Aorta (tissue), 5 donors: ENCODE results near the gene SPSB4. TPM values are rescaled to one million over a fixed set of nuclear protein-coding genes. Genes with fewer than 3 reads are reported as not detected.

Experiments used
- ATAC-seq: fragments of 200-7000 bp; cut with Tn5 transposase; one replicate; pipeline ENCODE4 v1.9.1; 2022; ENCODE audit warnings: moderate library complexity; ENCODE audit not compliant: low FRiP score
- DNase-seq, 2 donors: peaks; one replicate each; pipeline ENCODE4 v3.0.0-alpha.2; 2020
- H3K27ac ChIP-seq, 2 donors: one replicate each; pipeline ENCODE4 v1.5.1; 2013; ENCODE audit warnings: low read length in 2 of 2, mild to moderate bottlenecking in 2 of 2, moderate library complexity in 2 of 2, control low read depth in 1 of 2, inconsistent platforms in 1 of 2, low read depth in 1 of 2
- H3K27me3 ChIP-seq, 2 donors: one replicate each; pipeline ENCODE4 v1.6.1; 2013; ENCODE audit warnings: control low read depth in 1 of 2, low read length in 1 of 2, mild to moderate bottlenecking in 1 of 2, moderate library complexity in 1 of 2; ENCODE audit not compliant: insufficient read depth in 2 of 2, control insufficient read depth in 1 of 2
- H3K36me3 ChIP-seq, 2 donors: one replicate each; pipeline ENCODE4 v1.6.1; 2013; ENCODE audit warnings: control low read depth in 1 of 2, low read length in 1 of 2, mild to moderate bottlenecking in 1 of 2; ENCODE audit not compliant: insufficient read depth in 2 of 2, control insufficient read depth in 1 of 2
- H3K4me1 ChIP-seq, 2 donors: one replicate each; pipeline ENCODE4 v1.6.1; 2013; ENCODE audit warnings: low read length in 2 of 2, control low read depth in 1 of 2, mild to moderate bottlenecking in 1 of 2, moderate library complexity in 1 of 2; ENCODE audit not compliant: insufficient read depth in 2 of 2, control insufficient read depth in 1 of 2
- H3K4me3 ChIP-seq, 2 donors: one replicate each; pipeline ENCODE4 v1.5.1; 2013; ENCODE audit warnings: low read length in 2 of 2, control low read depth in 1 of 2, mild to moderate bottlenecking in 1 of 2
- H3K9me3 ChIP-seq: one replicate; pipeline ENCODE4 v1.6.1; 2013; ENCODE audit warnings: mild to moderate bottlenecking, low read length; ENCODE audit not compliant: control insufficient read depth
- WGBS, 2 donors: extraction: QIAGEN DNeasy Blood & Tissue Kit; methylation state at CpG; one replicate each; pipeline ENCODE4 v1.1.7; 2013; 5-methylcytosine and 5-hydroxymethylcytosine counted together
- intact Hi-C, 2 donors: fragments of 100-400 bp; cut with DNase I; formaldehyde crosslinking; loops; one replicate each; pipeline versions ENCODE4 v1.14.2 to v1.15.0; 2022
- polyA plus RNA-seq, 2 donors: library from polyadenylated mRNA; stranded (reverse); fragments of 200-250 nt; gene quantifications; one replicate each; pipeline ENCODE4 v1.2.3, GENCODE V29; 2013
- total RNA-seq, 2 donors: library from RNA; stranded (reverse); fragmentation: NEBNext Ultra II Directional; extraction: Animal tissue kit (Norgen Biotek cat#: 25700); gene quantifications; one replicate each; pipeline ENCODE4 v1.2.1, GENCODE V29; 2021
- donor health status: healthy with polysubstance abuse.
- donor health status: Bipolar disorder and iron deficiency.
- donor health status: DM: no; HTN: no; CAD: no.
- donor health status: DM: no; HTN: no; CAD: no.
- donor health status: DM: yes; HTN: yes; CAD: no.

Gene SPSB4
- total and polyA plus RNA-seq, 4 donors, result 0.13 to 2.0 (median 1.0) TPM; not detected in 1

- Histone ChIP-seq H3K4me3 (no peak overlapping the region), H3K9me3 (no peaks in the 10 kb centered on the region), H3K36me3 (no peaks in the 10 kb centered on the region), H3K27ac (no peak overlapping the region), H3K4me1 (no peaks in the 10 kb centered on the region), H3K27me3 (no peaks in the 10 kb centered on the region)
- ATAC-seq (no peak), DNase-seq (no peak)
- whole genome bisulfite sequencing, 2 donors, result 92% methylated on average over 8 of the region's 8 CpGs
- intact Hi-C loops, result no loop called here
Measured at GRCh38 chr3:141057946-141058800, 7.0 kb downstream of the SPSB4 start.

DNA sequence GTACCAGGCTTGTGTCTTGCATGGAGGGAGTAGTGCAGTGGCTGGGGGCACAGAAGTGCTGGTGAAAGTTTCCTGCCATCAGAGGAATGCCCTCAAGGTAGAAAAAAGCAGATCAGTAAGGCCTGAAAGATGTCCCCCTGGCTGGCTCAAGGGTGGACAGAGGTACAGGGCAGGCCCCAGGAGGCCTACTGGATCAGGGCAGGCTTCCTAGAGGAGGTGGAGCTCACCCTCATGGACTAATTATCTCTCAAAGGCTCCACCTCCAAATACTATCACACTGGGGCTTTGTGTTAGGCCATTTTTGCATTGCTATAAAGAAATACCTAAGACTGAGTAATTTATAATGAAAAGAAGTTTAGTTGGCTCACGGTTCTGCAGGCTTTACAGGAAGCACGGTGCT lies 7.8 kb downstream of the SPSB4 start:
- ATAC-seq (no peak), DNase-seq (no peak)
- Histone ChIP-seq H3K4me3 (no peak overlapping the region), H3K4me1 (no peaks in the 10 kb centered on the region), H3K27me3 (no peaks in the 10 kb centered on the region), H3K9me3 (no peaks in the 10 kb centered on the region), H3K36me3 (no peaks in the 10 kb centered on the region), H3K27ac (no peak overlapping the region)
- intact Hi-C loops, result no loop called here
- 96 to 98% methylated on average over 2 of the region's 2 CpGs for WGBS, 2 donors

- intact Hi-C loops, result no loop called here
- 98% methylated on average over 2 of the region's 2 CpGs for WGBS, 2 donors
- Histone ChIP-seq H3K27ac (no peak overlapping the region), H3K9me3 (no peaks in the 10 kb centered on the region), H3K36me3 (no peaks in the 10 kb centered on the region), H3K4me3 (no peak overlapping the region), H3K27me3 (no peaks in the 10 kb centered on the region), H3K4me1 (no peaks in the 10 kb centered on the region)
- no peak for ATAC-seq
- DNase-seq, result no peak
Measured at GRCh38 chr3:141059816-141060215, 8.7 kb downstream of the SPSB4 start.

- Histone ChIP-seq H3K27ac (no peak overlapping the region), H3K4me1 (no peaks in the 10 kb centered on the region), H3K27me3 (no peaks in the 10 kb centered on the region), H3K9me3 (no peaks in the 10 kb centered on the region), H3K4me3 (no peak overlapping the region), H3K36me3 (no peaks in the 10 kb centered on the region)
- intact Hi-C loops, result no loop called here
- WGBS, 2 donors, result 90 to 94% methylated on average over 3 of the region's 3 CpGs
- ATAC-seq (no peak), DNase-seq (no peak)
Measured at GRCh38 chr3:141060327-141060726, 9.2 kb downstream of the SPSB4 start.

DNA sequence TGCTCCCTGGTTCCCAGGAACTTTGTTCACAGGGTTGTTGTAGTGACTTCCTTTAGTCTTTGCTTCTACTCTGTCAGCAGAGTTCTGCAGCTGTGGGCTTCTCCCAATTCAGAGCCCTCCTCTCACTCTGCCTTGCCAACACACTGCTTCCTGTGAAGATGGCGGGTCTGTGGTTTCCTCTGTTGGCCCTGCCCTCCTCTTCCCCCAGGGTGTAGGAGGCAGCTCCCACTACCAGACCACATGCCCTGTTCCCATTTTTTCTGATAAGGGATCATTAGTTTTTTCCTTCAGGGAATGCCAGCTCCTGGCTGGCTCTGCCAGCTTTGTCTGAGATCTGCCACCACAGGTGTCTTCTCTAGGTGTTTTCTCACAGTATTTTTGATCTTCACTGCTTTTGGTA lies 12.7 kb downstream of the SPSB4 start:
- no peaks in the 10 kb centered on the region for H3K36me3 ChIP-seq
- no peaks in the 10 kb centered on the region for H3K4me1 ChIP-seq
- H3K9me3 ChIP-seq, result no peaks in the 10 kb centered on the region
- WGBS, 2 donors, result 73 to 92% methylated on average over 1 of the region's 1 CpG
- no peak overlapping the region for H3K27ac ChIP-seq
- H3K4me3 ChIP-seq, result no peak overlapping the region
- no peaks in the 10 kb centered on the region for H3K27me3 ChIP-seq
- no peak for ATAC-seq
- no peak for DNase-seq
- intact Hi-C loops, result no loop called here

GRCh38 chr3:141064255-141064926 lies 13.2 kb downstream of the SPSB4 start:
- WGBS, 2 donors, result 24 to 27% methylated on average over 6 of the region's 6 CpGs
- H3K4me1 ChIP-seq, result no peaks in the 10 kb centered on the region

DNA sequence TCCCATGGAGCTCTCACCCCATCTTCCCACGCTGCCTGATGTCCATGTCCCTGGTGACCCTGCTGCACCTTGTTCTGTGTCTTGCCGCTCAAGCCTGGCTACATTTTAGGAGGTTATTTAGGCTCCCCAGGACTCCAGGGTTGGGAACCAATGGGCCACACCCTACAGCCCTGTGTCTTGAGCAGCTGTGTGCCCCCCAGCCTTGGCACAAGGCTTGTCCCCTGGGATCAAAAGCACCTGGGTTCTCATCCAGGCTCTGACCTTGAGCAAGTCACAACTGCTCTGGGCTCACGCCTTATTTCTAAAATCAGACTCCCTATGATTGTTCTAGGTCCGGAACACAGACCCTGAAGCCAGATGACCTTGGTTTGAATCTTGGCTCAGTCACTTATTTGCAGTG lies 14.1 kb downstream of the SPSB4 start:
- Histone ChIP-seq H3K36me3 (no peaks in the 10 kb centered on the region), H3K4me3 (no peak overlapping the region), H3K4me1 (no peaks in the 10 kb centered on the region), H3K27ac (no peak overlapping the region), H3K9me3 (no peaks in the 10 kb centered on the region), H3K27me3 (no peaks in the 10 kb centered on the region)
- intact Hi-C loops, result no loop called here
- WGBS, 2 donors, result 84 to 95% methylated on average over 4 of the region's 4 CpGs
- no peak for ATAC-seq
- DNase-seq, result no peak

More at GRCh38 chr3:141064255-141064926, 13.2 kb downstream of the SPSB4 start:
- no peak for ATAC-seq
- DNase-seq, result no peak
- Histone ChIP-seq H3K27me3 (no peaks in the 10 kb centered on the region), H3K36me3 (no peaks in the 10 kb centered on the region), H3K4me3 (no peak overlapping the region), H3K27ac (no peak overlapping the region), H3K9me3 (no peaks in the 10 kb centered on the region)
- intact Hi-C loops, result no loop called here

DNA sequence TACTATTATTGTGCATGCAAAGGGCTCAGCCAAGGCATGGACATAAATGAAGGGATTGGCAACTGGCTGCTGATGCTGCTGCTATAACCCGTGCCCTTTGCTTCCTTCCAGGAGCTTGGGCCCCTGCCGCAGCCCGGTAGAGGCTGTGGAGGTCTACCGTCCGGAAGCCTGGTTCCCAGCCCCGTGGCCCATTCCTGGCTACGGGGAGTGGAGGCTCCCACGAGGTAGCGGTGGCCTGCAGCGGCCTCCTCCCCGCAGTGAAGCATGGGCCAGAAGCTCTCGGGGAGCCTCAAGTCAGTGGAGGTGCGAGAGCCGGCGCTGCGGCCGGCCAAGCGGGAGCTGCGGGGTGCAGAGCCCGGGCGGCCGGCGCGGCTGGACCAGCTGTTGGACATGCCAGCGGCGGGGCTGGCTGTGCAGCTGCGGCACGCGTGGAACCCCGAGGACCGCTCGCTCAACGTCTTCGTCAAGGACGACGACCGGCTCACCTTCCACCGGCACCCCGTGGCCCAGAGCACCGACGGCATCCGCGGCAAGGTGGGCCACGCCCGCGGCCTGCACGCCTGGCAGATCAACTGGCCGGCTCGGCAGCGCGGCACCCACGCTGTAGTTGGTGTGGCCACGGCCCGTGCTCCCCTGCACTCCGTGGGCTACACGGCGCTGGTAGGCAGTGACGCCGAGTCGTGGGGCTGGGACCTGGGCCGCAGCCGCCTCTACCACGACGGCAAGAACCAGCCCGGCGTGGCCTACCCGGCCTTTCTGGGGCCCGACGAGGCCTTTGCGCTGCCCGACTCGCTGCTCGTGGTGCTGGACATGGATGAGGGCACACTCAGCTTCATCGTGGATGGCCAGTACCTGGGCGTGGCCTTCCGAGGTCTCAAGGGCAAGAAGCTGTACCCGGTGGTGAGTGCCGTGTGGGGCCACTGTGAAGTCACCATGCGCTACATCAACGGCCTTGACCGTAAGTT lies 15.0 kb downstream of the SPSB4 start:
- Histone ChIP-seq H3K9me3 (no peaks in the 10 kb centered on the region), H3K27me3 (no peaks in the 10 kb centered on the region), H3K4me3 (no peak overlapping the region), H3K36me3 (no peaks in the 10 kb centered on the region), H3K27ac (no peak overlapping the region), H3K4me1 (no peaks in the 10 kb centered on the region)
- ATAC-seq (no peak), DNase-seq (no peak)
- intact Hi-C loops, result no loop called here
- 97 to 99% methylated on average over 74 to 81 of the region's 81 CpGs for WGBS, 2 donors
